MV-4-11 (cell line): Measurements from ENCODE around the gene FGFRL1.
"Not testable (repeated sequence)": the region's sequence is repeated elsewhere in the genome, so short reads cannot be mapped to it uniquely, and the experiment has no call there.

ENCODE experiments used
- DNase-seq: peaks from one replicate; lab custom pipeline; 2025; lab: John Stamatoyannopoulos, UW

FGFRL1 gene

DNA sequence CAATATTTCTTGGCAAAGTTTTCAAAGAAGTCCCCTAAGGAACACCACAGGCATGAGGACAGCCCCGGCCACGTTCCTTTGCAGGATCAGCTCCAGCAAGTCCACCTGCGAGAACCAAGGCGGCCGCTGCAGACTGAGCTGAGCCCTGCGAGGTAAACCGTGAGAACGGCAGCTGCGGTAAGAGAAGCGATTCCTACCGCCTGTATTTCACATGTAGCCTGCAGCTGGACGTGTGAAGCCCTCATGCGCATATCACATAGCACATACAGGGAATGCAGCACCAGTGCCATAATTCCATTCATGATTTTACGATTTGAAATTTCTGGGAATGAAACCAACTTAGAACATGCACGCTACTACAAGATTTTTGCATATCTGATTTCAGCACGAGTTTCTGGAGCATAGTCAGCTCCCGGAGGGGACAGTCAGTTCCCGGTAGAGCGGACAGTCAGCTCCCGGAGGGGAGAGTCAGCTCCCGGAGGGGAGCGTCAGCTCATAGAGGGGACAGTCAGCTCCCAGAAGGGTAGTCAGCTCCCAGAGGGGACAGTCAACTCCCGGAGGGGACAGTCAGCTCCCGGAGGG is 41.7 kb downstream of the FGFRL1 start:
- no peak for DNase-seq

DNA sequence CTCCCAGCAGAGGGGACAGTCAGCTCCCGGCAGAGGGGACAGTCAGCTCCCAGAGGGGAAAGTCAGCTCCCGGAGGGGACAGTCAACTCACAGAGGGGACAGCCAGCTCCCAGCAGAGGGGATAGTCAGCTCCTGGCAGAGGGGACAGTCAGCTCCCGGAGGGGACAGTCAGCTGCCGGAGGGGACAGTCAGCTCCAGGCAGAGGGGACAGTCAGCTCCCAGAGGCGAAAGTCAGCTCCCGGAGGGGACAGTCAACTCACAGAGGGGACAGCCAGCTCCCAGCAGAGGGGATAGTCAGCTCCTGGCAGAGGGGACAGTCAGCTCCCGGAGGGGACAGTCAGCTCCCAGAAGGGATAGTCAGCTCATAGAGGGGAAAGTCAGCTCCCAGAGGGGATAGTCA is 42.5 kb downstream of the FGFRL1 start:
- not testable (repeated sequence) for DNase-seq

DNA sequence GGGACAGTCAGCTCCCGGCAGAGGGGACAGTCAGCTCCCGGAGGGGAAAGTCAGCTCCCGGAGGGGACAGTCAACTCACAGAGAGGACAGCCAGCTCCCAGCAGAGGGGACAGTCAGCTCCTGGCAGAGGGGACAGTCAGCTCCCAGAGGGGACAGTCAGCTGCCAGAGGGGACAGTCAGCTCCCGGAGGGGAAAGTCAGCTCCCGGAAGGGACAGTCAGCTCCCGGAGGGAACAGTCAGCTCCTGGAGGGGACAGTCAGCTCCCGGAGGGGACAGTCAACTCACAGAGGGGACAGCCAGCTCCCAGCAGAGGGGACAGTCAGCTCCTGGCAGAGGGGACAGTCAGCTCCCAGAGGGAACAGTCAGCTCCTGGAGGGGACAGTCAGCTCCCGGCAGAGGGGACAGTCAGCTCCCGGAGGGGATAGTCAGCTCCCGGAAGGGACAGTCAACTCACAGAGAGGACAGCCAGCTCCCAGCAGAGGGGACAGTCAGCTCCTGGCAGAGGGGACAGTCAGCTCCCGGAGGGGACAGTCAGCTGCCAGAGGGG is 43.3 kb downstream of the FGFRL1 start:
- DNase-seq, result not testable (repeated sequence)

DNA sequence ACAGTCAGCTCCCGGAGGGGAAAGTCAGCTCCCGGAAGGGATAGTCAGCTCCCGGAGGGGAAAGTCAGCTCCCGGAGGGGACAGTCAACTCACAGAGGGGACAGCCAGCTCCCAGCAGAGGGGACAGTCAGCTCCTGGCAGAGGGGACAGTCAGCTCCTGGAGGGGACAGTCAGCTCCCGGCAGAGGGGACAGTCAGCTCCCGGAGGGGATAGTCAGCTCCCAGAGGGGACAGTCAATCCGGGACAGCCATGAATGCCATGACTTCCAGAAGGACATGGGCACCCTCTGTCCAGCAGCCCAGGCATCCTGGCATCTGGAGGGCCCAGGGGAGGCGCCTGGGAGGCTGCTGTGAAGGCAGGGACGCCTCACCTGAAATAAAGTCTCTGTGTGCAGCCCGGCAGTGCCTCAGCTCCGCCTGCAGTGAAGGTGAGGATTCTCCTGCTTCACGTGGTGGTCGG is 43.8 kb downstream of the FGFRL1 start:
- DNase-seq, result not testable (repeated sequence)

DNA sequence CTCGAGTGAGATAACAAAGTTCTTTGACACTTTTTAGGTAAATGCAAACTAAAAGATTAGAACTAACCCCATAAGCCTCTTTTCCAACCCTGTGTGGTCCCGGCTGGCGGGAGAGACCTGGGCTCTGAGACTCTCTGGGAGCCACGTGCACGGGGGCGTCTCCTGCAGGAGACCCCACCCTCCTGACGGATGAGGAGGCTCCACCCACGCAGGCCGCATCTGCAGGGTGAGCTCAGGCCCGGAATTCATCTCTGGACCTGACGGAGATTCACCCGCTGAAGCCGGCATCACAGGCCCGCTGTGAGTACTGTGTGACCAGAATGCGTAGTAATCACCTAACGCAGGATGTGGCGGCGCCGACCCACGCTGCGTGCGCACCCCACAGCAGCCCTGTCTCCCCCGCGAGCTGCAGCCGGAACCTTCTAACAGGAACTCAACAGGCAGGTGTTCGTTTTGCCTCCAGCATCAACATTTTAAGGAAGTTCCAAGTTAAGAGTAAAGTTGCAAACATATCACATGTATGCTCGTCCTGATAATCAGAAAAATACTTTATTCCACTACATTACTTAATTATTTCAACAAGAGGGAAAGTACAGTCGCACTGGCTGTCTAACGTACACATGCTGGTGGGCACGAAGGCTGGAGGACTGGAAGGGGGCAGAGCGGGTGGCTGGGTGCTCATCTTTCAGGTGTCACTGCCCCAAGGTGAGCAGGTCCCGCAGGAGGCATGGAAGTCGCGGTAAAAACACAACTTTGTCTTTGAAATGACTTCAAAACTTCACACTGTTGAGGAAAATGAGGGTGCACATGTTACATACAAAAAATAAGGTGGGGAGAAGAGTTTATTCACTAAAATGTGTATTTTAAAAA is 44.5 kb downstream of the FGFRL1 start:
- DNase-seq, result peak; percentile 31

DNA sequence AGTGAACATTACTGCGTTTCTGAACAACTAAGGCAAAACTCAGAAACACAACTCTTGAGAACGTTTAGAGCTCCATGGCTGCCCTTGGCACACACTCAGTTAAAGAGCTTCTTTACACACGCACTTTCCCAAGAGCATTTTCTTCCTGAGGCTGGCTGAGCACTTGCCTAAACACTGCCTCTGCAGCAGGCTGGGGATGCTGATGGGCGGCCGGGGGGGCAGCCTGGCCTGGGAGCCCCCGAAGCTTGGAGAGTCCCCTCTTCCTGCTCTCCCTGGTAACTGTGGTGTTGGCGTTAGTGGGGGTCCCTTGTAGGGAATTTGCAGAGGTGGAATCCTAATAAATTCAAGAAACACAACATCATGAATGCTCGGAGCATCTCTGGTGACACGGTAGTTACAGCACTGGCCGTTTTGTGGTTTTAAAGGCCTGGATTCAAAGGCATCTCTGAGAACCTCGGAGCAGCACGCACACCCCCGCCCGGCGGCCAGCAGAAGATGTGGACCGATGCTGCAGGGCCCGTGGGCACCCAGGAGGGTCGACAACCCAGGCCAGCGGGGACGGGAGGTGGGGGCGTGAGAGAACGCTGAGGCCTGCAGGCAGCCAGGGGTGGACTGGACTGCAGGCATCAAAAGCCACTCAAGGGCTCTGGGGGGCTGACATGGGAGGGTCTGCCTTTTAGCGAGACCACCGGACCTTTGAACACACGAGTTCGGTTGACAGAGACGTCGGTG is 45.4 kb downstream of the FGFRL1 start:
- no peak for DNase-seq

DNA sequence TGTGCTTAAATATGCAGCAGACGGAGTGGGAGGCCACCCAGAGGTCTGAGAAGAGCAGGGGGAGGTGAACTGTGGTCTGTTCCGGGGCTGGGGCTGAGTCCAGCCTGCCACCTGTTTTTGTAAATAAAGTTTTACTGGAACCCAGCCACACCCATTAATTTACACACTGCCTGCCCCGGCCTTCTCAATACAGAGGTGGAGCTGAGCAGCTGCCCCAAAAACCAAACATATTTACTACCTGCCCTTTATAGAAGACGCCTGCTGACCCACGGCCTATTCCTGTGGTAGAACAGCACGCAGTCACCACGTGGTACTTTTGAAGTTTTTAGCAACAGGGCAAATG is 45.9 kb downstream of the FGFRL1 start:
- no peak for DNase-seq

DNA sequence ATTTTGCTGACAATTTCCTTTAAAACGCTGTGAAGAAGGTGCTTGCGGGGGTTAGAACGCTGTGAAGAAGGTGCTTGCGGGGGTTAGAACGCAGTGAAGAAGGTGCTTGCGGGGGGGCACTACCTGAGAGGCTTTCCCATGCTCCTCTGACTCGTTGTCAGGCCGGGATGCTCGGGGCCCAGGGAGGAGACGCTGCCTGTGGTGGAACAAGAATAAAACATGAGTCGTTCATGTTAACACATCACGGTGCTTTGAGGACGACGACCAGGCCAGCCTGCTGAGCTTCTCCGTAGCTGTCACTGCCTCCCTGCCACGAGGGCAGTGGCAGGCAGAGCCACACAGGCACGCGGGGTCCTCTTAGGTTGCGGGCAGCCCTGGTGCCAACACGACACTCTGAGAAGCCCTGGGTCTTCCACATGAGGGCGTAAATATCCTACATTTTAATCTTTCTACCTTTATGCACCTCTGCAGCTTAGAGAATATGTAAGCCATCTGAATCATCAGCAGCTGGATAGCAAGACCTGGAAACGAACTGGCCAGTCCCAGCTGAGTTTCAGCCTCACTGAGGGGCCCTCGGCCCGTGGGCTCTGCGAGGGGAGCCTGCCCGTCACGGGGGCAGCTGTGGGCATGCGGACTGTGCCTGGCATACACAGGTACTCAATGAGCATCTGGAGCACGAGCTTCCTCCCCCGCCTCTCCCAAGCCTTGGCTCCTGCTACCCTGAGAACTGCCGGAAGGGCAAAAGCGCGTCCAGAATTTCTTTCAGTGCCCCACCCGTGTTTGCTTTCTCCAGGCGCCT is 47.0 kb downstream of the FGFRL1 start:
- DNase-seq, result no peak

DNA sequence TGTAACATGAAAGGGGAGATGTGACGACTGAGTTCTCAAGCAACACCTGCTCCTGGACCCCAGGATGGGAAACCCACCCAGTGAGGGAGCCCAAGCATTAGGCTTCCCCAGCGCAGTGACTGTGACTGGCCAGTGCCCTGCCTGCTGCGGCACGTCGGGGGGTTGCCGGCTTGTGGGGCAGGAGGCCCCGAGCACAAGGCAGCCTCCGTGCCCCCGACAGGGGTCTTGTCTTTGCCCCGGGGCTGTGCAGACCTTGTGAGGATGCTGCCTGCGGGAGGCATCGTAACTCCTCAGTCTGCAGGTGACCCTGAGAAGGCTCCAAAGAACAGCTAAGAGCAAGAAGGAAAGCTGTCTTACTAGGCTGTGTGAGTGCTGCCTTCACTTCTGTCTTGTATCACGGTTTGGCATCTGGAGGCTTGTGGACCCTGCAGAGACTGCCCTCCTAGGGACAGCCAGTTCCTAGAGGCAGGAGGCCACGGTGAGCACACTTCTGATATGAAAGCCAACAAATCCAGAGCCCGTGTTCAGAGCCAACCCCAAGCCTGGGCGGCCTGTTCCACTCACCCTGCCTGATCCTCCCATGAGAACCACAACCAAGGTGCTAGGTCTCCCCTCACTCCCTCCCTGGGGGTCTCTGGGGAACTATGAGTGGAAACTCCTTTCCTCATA is 47.7 kb downstream of the FGFRL1 start:
- DNase-seq, result no peak

DNA sequence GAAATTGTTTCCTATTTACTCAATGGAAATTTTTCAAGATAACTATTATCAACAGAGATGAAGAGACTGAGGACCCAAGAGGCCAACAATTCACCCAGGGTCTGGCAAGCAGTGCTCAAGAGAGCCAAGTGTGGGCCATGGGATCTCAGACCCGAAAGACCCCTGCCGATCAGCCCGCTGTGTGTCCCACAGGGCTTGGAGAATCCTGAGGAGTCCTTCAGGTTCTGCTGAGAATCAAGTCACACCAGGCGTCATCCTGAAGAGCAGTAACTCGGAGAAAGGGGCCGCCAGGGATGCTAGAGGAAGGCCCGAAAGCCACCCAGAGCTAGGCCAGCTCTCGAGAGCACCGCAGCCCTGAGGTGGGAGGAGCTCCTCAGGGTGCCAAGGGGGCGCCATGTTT is 48.7 kb downstream of the FGFRL1 start:
- no peak for DNase-seq

DNA sequence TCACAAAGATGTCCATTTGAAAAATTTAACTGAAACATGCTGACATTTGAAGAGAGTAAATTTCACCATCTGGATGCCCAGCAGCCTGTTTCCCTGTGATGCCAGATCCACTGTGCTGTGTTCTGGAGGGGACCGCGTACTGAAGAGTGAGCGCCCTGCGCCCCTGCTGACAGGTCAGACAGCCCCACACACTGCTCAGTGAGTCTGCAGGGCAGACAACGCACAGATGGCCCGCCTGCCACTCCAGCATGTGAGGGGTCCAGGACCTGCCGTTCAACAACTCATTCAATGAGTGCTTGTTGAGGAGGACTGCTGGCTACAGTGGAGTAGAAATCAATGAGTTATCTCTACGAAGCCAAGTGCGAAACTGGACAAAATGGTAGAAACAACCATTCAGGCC is 49.2 kb downstream of the FGFRL1 start:
- DNase-seq, result no peak

DNA sequence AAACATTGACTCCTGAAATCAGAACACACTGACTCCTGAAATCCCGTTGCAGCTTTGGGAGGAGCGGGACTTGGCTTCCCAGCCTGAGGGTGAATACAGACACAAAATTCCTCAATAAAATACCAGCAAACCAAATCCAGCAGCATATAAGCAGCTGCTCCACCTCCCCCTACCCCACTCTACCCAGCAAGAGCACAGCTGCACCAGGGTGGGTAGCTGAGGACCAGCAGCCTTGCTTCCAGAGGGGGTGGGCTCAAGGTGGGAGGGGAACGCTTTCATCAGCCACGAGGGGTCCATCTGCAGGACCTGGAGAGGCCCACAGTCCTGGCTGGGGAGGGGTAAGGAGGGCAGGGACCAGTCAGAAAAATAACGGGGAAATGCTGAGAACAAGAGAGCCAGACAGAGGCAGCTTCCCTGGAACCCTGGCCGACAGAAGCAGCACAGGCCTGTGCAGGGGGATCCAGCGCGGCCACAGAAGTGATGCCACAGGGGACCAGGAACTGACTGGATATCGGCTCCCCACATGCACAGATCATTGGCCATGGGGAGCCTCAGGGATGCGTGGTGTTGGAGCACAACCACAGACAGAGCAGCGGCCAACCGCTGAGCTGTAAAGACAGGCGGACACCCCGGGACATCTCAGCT is 49.8 kb downstream of the FGFRL1 start:
- DNase-seq, result no peak

DNA sequence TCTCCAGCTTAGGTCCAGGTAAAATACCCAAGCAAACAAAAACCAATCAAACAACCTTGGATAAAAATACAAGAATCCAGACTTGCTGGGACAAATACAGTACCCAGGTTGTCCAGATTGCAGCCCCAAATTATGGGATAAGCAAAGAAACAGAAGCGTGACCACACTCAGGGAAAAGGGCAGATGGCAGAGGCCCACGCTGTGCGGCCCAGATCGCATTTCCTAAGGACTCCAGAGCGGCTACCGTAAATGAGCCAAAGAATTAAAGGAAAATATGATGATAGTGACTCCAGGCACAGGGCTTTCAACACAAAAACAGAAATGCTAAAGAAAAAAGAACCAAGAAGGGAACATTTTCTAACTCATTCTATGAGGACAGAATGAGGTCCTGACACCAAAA is 50.3 kb downstream of the FGFRL1 start:
- DNase-seq, result no peak

DNA sequence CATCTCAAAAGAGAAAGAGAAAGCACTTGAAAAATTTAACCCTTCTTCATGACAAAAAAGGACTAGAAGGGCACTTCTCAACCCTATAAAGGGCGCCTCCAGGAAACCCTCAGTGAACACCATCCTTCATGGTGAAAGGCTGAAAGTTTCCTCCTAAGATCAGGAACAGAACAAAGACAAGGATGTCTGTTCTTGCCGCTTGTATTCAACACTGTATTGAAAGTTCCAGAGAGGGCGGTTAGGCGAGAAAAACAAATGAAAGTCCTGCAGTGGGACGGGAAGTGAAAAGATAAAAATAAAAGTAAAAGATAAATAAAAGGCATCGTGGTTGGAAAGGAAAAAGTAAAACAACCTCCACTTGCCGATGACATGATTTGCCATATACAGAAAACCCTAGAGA is 51.0 kb downstream of the FGFRL1 start:
- DNase-seq, result no peak

DNA sequence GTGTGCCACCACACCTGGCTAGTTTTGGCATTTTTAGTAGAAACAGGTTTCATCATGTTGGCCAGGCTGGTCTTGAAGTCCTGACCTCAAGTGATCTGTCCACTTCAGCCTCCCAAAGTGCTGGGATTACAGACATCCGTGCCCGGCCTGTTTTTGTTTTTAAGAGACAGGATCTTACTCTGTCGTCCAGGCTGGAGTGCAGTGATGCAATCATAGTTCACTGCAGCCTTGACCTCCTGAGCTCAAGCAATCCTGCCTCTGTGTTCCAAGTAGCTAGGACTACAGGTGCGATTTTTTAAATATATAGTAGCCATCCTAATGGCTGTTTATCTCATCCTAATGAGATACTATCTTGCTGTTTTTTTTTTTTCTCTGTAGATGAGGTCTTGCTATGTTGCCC is 54.3 kb downstream of the FGFRL1 start:
- no peak for DNase-seq

DNA sequence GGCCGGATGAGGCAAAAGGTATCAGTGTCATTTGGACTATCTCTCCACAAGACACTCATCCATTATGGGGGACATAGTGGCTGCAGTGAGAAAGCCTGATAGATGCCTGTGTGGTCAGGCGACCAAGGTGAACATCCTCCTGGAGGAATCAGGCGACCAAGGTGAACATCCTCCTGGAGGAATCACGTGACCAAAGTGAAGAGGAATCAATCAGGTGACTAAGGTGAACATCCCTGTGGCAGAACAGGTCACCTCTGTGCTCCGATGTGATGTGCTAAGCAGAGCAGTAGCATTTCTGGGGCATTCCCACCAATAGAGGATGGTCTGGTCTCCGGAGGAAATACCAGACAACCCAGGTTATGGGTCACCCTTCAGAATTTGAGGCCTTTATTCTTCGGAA is 58.0 kb downstream of the FGFRL1 start:
- DNase-seq, result no peak

DNA sequence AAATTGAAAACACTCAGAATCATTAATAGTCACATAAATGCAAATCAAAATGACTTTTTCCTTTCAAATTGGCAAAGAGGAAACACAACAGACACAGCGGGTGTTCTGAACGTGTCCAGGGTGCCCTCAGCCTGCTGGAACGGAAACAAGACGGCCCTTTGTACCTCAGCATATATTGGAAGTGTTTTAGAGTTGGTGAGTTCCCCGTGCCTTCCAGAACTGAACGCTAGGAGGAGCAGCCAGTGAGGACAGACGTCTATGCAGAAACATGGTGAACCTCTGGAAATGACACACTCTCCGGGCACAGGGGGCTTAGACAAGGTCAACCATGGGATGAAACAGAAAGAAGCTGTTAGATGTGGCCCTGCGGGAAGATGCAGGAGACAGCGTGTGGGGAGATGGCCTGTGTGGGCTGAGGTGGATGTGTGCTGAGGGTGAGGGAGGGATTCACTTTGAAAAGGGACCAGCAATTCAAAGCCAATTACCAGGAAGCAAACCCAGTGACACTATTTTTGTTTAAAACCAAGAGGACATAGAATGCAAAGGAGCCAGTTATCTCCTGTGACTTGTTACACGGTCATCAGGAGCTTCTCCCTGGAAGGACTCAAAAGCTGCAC is 61.5 kb downstream of the FGFRL1 start:
- DNase-seq, result peak; percentile 64

DNA sequence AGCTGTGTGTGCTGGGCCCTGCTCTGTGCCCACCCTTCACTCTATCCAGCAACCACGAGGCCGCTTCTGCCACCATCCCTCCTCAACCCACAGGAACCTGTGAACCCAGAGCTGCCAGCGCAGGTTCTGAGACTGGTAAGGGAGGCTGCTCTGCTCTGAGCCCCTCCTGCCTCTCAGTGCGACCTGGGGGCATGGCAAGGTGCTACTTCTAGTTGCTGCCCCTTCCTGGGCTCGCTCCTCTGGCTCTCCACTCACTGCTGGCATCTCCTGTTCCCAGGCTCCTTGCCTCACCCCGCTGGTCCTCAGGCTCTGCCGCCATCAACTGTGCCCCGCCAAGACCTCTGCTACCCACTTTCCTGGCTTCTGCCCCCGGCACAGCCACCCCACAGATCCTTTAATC is 62.7 kb downstream of the FGFRL1 start:
- no peak for DNase-seq

DNA sequence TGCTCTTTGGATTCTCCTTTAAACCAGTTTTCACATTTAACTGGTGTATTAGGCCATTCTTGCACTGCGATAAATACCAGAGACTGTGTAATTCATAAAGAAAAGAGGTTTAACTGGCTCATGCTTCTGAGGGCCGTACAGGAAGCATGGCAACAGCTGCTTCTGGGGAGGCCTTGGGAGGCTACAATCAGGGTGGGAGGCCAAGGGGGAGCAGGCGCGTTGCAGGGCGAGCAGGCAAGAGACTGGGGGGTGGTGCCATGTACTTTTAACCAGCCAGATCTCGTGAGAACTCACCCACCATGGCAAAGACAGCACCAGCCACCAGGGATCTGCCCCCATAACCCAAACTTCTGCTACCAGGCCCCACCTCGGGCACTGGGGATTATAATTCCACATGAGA is 63.8 kb downstream of the FGFRL1 start:
- DNase-seq, result no peak
